Ishikawa (cell line): ENCODE data around the gene CTNNA3.

Experiments used
- CEBPB ChIP-seq: IDR thresholded peaks from 2 replicates; pipeline ENCODE4 v1.6.1; 2012
- EGR1 ChIP-seq: IDR thresholded peaks from 2 replicates; pipeline ENCODE4 v1.6.1; 2012
- EP300 ChIP-seq: IDR thresholded peaks from 2 replicates; pipeline ENCODE4 v1.6.1; 2012; ENCODE audit warnings: borderline replicate concordance
- MAX ChIP-seq: IDR thresholded peaks from 2 replicates; pipeline ENCODE4 v1.6.1; 2012
- NFIC ChIP-seq: IDR thresholded peaks from 2 replicates; pipeline ENCODE4 v1.6.1; 2012
- REST ChIP-seq: IDR thresholded peaks from 2 replicates; pipeline ENCODE4 v1.6.1; 2012; ENCODE audit warnings: low read depth, mild to moderate bottlenecking
- TAF1 ChIP-seq: IDR thresholded peaks from 2 replicates; pipeline ENCODE4 v1.6.1; 2012; ENCODE audit warnings: low read depth, mild to moderate bottlenecking
- USF1 ChIP-seq: IDR thresholded peaks from 2 replicates; pipeline ENCODE4 v1.6.1; 2012
- YY1 ChIP-seq: IDR thresholded peaks from 2 replicates; pipeline ENCODE4 v1.6.1; 2012; ENCODE audit warnings: low read depth

- TF ChIP-seq CEBPB (no peak), MAX (no peak), YY1 (no peak), TAF1 (no peak), REST (no peak), NFIC (no peak), EGR1 (no peak), EP300 (no peak), USF1 (no peak)
Observed at GRCh38 chr10:66680886-66681285, 1015.1 kb downstream of the CTNNA3 start.
